Measurements from ENCODE around the gene TNFAIP2. TPM values are rescaled to one million over a fixed set of nuclear protein-coding genes. Genes with fewer than 3 reads are reported as not detected.

Gene TNFAIP2
- total and polyA plus RNA-seq, 2 experiments from 2014 or later: 9.9 to 14.1 TPM

GRCh38 chr14:103107941-103108748 lies 15.1 kb upstream of the TNFAIP2 start (continued):
- TF ChIP-seq ZNF462 (CRISPR knock-in tag; IDR thresholded peaks at IDR 0.05) (no peak), CREB1 (CRISPR knock-in tag; IDR thresholded peaks at IDR 0.05; ENCODE audit: low read depth) (no peak), ETS1 (IDR thresholded peaks at IDR 0.05) (no peak), JUNB (IDR thresholded peaks at IDR 0.05; ENCODE audit: unreplicated experiment) (no peak)

GRCh38 chr14:103108749-103109207 lies 14.5 kb upstream of the TNFAIP2 start:
- no peaks in the 10 kb centered on the region; the same call in 2 of the 3 replicates for H3K9me3 Mint-ChIP-seq
- peak; percentile 61 for DNase-seq (ENCODE audit: low spot score)
- no peaks in the 10 kb centered on the region for H3F3A ChIP-seq (replicated peaks; ENCODE audit: low read depth)
- peaks cover 56% of the 10 kb centered on the region for H3K27me3 Mint-ChIP-seq (ENCODE audit: insufficient read depth, low read depth, poor library complexity)
- no peak for TF ChIP-seq ETS1 (IDR thresholded peaks at IDR 0.05)
- no peak for TF ChIP-seq NANOG (IDR thresholded peaks at IDR 0.05; ENCODE audit: borderline replicate concordance)
- TF ChIP-seq JUNB (IDR thresholded peaks at IDR 0.05; ENCODE audit: unreplicated experiment): no peak
- TF ChIP-seq EZH2 (IDR thresholded peaks at IDR 0.05; ENCODE audit: low read depth, unreplicated experiment): no peak
- TF ChIP-seq STAT1 (IDR thresholded peaks at IDR 0.05; ENCODE audit: unreplicated experiment): no peak
- no peaks in the 10 kb centered on the region for H3K79me2 ChIP-seq (replicated peaks; ENCODE audit: insufficient read depth)
- H3K27ac ChIP-seq (ENCODE audit: low read depth): no peak overlapping the region
- H3K4me3 ChIP-seq: 0 out of 2 replicates have a peak overlapping the region, but pooled peaks have one; percentile 23
- H3K27ac Mint-ChIP-seq: no peak overlapping the region
- no peak overlapping the region for H2AFZ ChIP-seq
- H3K4me2 ChIP-seq: peak overlapping the region; percentile 57; the same call in 1 of the 2 replicates
- H3K9me2 ChIP-seq (ENCODE audit: insufficient read depth): no peaks in the 10 kb centered on the region
- no peaks in the 10 kb centered on the region; the same call in 2 of the 3 replicates for H3K36me3 Mint-ChIP-seq (ENCODE audit: low read depth)
- H3K36me3 ChIP-seq (ENCODE audit: insufficient read depth): no peaks in the 10 kb centered on the region
- H3K4me3 Mint-ChIP-seq: no peak overlapping the region
- H3K27me3 ChIP-seq (ENCODE audit: insufficient read depth): peaks cover 42% of the 10 kb centered on the region
- H3K4me1 ChIP-seq (ENCODE audit: insufficient read depth): peaks cover 21% of the 10 kb centered on the region
- H3K4me1 Mint-ChIP-seq: peaks cover 36% of the 10 kb centered on the region
- peak; percentile 1; the same call in 1 of the 3 replicates for ATAC-seq
- no peaks in the 10 kb centered on the region for H4K20me1 ChIP-seq (replicated peaks; ENCODE audit: insufficient read depth)

All from GM23338 (cell line).